RCC 7860 (cell line): Measurements from ENCODE around the gene TPRN.

Source experiments
- DNase-seq: peaks from one replicate; pipeline ENCODE4 v3.0.0-alpha.2; 2015; ENCODE audit warnings: low spot score
- FAIRE-seq: peaks from 2 replicates; lab custom pipeline; 2012; peaks lifted over from hg19 to GRCh38; lab: Jason Lieb, UNC

TPRN gene

DNA sequence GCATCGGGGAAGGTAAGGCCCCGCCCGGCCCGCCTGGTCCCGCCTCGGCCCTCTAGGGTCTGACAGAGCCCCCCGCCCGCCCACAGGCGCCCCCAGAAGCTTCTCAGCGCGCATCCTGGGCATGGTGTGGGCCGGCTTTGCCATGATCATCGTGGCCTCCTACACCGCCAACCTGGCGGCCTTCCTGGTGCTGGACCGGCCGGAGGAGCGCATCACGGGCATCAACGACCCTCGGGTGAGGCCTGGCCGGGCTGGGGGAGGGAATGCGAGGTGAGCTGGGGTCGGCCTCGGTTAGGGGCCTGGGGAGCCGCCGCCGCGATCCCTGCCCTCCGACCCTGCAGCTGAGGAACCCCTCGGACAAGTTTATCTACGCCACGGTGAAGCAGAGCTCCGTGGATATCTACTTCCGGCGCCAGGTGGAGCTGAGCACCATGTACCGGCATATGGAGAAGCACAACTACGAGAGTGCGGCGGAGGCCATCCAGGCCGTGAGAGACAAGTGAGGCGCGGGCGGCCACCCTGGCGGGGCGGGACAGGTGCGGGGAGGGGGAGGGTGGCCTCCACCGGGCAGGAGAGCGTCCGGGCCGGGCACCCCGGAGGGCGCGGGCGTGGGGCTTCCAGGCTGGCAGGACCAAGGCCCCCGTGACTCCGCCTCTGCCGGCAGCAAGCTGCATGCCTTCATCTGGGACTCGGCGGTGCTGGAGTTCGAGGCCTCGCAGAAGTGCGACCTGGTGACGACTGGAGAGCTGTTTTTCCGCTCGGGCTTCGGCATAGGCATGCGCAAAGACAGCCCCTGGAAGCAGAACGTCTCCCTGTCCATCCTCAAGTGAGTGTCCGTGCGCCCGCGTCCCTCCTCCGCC, 37.8 kb downstream of the TPRN start:
- DNase-seq (no peak), FAIRE-seq (no peak)

DNA sequence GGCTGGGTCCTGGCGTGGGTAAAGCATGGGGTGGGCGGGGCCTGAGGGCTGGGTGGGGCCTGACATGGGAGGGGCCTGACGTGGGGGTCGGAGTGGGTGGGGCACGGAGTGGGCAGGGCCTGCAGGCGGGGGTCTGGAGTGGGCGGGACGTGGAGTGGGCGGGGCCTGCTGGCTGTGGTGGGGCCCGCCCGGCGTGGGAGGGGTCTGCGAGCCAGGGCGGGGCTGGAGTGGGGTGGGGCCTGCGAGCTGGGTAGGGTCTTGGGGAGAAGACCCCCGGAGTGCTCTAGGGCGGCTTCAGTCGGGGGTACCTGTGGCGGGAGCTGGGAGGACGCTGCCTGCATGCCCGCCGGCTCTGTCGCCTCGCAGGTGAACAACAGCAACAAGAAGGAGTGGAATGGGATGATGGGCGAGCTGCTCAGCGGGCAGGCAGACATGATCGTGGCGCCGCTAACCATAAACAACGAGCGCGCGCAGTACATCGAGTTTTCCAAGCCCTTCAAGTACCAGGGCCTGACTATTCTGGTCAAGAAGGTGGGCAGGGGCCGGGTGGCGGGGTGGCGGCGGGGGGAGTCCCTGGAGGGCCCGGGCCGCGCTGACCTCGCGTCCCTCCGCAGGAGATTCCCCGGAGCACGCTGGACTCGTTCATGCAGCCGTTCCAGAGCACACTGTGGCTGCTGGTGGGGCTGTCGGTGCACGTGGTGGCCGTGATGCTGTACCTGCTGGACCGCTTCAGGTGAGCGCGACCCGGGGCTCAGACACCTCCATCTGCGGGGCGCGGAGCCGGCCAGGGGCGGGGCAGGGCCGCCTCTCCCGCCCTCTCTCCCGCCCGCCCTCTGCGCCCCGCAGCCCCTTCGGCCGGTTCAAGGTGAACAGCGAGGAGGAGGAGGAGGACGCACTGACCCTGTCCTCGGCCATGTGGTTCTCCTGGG, 38.7 kb downstream of the TPRN start:
- FAIRE-seq = no peak
- DNase-seq = no peak

DNA sequence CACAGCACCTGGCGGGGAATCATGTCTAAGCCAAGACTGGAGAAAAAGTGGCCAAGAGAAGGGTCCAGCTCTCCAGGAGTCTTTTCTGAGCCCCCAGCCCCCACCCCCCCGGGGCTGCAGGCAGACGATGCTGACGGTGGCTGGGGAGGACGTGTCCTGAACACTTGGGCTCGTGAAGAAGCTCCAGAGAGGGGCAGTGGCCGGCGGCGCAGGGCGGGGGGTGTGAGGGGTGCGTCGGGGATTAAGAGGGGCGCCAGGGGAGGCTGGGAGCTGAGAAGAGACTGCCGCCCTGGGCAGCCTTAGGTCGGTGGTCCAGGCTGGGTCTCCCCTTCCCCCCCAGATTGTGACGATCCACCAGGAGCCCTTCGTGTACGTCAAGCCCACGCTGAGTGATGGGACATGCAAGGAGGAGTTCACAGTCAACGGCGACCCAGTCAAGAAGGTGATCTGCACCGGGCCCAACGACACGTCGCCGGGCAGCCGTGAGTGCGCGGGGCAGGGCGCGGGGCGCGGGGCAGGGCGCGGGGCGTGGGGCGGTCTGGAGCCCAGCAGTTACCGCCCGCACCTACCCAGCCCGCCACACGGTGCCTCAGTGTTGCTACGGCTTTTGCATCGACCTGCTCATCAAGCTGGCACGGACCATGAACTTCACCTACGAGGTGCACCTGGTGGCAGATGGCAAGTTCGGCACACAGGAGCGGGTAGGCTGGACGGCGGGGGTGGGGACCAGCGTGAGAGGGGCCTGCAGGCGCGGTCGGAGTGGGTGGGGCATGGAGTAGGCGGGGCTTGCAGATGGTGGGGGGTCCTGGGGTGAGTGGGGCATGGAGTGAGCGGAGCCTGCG, 39.6 kb downstream of the TPRN start:
- DNase-seq = no peak
- no peak for FAIRE-seq

DNA sequence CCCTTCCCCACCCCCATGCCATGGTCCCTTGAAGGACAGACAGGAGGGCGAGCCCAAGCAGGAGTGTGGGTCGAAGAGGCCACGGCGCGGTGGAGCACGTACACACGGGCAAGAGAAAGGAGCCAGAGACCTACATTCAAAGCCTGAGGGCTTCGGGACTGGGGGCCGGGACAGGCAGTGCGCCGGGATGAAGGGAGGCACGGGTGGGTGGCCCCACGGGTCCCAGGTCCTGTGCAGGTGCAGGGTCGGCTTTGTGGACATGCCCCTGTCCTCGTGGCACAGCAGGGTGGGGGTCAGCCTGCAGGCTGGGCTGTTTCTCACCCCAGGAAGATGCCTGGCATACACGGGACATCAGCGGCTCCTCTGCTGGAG, 40.5 kb downstream of the TPRN start:
- FAIRE-seq = no peak
- no peak for DNase-seq

DNA sequence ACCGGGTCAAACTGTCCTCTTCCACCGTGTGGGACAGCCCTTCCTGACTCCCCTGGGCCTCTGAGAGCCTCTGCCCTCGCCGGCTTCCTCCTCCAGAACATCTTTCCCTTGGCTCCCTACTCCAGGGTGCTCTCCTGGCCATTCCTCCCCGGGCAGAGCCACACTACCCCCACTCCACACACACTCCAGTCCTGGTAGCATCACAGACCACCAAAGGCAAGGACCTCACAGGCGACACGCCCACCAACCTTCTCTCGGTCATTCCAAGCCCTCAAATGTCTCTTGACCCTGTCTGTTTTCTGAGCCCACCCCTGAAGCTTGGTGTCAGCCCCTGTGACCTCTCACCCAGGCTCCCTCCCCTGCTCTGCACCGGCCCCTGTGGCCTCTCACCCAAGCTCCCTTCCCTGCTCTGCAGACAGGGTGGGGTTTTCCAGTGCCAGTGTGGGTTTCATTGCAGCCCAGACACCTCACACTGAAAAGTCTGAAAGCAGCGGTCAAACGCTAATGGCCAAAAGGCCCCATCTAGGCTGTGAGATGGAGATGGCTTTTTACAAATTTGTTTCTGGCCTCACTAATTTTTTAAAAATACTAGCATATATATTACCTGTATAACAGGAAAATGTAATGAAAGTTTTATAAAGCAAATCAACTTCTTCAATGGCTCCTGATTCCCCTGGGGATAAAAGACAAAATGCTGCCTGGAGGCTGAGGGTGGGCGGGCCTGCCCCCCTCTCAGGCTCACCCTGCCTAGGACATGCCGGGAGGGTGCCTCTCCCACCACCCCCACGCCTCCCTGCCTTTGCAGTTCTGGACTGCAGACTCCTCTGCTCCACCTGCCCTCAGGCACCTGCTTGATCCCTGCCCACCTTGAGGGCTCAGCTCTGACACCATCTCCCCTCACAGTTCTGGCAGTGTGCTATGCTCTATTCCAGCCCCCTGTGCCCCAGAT, 41.2 kb downstream of the TPRN start:
- DNase-seq (no peak), FAIRE-seq (no peak)

DNA sequence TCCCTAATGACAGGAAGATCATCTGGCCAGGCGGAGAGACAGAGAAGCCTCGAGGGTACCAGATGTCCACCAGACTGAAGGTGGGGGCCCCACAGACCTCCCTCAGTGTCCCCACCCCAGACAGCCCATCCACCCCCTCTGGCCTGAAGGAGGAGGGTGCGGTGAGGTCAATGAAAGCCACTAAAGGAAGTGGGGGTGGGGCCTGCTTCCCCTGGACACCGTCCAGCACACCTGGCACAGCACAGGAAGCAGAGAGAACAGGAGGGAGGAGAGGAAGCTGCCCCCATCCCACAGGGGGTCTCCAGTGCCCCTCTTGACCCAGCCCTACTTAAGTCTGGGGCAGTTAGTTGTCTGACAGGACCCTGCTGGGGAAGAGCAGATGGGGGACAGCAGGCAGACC, 41.9 kb downstream of the TPRN start:
- DNase-seq = no peak

DNA sequence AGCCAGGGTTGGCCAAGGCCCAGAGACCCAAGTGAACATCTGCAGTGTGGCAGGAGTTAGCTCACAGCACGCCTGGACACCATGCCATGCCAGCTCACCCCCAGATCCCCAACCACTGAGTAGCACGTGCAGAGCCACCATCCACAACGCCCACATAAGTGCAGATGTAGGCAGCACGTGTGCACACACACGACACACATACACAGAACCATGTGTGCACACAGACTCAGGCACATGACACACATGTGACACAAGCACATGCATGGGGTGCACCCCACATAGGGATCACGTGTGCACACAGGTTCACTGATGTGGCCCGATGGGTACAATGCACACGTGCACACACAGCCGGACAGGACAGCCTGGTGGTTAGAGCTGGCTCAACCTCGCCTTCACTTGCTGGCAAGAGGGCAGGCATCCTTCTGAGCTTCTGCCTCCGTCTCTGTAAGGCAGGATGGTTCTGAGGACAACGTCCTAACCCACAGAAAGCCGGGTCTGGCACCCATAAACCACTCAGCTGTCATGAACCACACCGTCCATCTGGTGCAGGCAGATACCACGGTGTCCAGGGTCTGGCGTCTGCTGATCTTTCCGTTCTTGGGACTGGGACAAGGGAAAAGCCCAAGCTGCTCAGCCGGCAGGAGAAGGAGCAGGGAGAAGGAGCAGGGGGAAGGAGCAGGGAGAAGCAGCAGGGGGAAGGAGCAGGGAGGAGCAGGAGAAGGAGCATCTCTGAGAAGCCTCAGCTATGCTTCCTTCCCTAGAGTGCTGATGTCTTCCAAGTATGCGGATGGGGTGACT, 42.7 kb downstream of the TPRN start:
- DNase-seq (no peak), FAIRE-seq (no peak)

More for the DNA sequence above, 41.9 kb downstream of the TPRN start:
- no peak for FAIRE-seq

DNA sequence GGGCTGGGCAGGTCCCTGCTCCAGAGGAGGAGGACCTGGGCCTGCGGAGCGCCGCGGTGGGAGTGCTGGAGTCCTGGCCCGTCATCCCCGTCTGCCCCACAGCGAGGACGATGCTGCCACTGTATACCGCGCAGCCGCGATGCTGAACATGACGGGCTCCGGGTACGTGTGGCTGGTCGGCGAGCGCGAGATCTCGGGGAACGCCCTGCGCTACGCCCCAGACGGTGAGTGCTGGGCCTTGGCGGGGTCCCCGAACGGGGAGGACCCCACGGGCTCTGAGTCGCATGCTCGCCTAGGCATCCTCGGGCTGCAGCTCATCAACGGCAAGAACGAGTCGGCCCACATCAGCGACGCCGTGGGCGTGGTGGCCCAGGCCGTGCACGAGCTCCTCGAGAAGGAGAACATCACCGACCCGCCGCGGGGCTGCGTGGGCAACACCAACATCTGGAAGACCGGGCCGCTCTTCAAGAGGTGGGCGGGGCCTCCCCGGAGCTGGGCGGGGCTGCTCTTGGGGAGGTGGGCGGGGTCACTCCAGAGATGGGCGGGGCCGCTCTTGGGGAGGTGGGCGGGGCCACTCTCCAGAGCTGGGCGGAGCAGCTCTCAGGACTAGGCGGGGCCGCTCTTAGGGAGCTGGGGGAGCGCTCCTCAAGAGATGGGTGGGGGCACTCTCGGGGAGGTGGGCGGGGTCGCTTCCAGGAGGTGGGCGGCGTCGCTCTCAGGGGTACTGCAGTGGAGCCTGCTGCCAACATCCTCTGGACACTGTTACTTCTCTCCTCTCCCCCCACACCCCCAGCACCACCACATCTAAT, 43.8 kb downstream of the TPRN start:
- DNase-seq (no peak), FAIRE-seq (no peak)

DNA sequence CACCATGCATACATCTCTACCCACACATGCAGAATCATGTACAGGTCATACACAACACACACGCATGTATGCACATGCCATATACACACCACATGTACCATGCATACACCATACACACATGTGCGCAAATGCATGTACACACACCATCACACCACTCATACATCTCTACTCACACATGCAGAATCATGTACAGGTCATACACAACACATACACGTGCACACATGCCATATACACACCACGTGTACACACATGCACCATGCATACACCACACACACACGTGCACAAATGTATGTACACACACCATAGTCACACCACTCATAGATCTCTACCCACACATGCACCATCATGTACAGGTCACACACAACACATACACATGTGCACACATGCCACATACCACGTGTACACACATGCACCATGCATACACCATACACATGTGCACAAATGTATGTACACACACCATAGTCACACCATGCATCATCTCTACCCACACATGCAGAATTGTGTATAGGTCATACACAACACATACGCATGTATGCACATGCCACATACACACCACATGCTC, 47.6 kb downstream of the TPRN start:
- DNase-seq = no peak
- no peak for FAIRE-seq

DNA sequence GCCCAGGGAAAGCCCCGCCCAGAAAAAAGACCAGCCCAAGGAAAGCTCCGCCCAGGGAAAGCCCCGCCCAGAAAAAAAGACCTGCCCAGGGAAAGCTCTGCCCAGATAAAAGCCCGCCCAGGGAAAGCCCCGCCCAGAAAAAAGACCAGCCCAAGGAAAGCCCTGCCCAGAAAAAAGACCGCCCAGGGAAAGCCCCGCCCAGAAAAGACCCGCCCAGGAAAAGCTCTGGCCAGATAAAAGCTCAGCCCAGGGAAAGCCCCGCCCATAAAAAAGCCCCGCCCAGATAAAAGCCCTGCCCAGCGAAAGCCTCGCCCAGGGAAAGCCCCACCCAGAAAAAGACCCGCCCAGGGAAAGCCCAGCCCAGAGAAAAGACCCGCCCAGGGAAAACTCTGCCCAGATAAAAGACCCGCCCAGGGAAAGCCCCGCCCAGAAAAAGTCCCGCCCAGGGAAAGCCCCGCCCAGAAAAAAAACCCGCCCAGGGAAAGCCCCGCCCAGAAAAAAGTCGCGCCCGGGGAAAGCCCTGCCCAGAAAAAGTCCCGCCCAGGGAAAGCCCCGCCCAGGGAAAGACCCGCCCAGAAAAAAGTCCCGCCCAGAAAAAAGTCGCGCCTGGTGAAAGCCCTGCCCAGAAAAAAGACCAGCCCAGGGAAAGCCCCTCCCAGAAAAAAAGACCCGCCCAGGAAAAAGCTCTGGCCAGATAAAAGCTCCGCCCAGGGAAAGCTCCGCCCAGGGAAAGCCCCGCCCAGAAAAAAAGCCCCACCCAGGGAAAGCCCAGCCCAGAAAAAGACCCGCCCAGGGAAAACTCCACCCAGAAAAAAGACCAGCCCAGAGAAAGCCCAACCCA, 49.7 kb downstream of the TPRN start:
- DNase-seq = peak; percentile 55
- FAIRE-seq = no peak

DNA sequence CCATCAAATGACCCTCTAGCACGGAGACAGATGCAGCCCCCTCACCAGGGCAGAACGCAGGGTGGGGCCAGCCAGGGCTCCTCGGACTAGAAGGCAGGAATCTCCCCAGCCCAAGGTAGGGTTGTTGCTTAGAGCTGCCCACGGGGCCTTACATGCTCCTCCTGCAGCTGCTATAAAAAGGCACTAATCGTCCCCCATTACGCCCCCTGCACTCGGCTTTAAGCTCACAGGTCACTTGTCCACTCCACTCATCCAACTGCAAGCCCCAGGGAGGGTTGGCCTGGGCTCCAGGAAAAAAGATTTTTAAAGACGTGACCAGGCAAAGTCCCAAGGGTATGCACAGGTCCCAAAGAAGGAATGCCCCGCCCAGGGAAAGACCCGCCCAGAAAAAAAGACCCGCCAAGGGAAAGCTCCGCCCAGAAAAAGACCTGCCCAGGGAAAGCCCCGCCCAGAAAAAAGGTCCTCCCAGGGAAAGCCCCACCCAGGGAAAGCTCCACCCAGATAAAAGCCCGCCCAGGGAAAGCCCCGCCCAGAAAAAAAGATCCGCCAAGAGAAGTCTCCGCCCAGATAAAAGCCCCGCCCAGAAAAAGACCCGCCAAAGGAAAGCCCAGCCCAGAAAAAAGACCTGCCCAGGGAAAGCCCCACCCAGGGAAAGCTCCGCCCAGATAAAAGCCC, 50.5 kb downstream of the TPRN start:
- FAIRE-seq (no peak), DNase-seq (no peak)

DNA sequence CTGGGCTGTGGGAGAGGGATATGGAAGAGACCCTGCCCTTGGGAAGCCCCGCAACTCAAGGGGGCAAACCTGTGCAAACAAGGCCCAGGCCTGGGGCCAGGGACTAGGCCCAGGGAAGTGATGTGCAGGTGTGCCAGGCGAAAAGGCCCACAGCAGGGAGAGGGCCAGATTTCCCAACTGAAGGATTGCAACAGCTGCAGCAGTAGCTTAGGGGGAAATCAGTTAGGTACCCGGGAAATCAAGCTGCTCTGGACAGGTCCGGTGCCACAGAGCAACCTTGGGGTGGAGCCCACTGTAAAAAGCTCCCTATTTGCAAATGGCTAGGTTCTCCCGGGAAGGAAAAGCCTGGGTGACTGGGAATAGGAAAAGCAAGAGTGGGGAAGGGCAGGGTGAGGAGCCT, 51.2 kb downstream of the TPRN start:
- no peak for FAIRE-seq
- DNase-seq = no peak

DNA sequence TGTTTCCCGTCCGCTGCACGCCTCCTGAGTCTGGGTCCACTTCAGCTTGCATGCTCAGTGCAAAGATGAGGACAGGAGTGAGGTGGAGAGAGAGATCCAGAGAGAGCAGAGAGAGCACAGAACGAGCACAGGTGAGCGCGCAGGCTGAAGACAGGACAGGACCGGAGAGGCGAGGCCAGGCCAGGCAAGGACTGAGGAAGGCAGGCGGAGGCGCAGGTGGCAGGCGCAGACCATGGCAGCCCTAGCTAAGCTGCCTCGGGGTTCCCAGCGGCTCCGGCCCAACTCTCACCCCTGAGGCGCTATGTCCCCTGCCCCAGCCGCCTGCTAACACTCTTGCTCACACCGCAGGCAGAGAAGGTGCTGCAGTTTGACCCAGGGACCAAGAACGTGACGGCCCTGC, 51.9 kb downstream of the TPRN start:
- DNase-seq = no peak
- no peak for FAIRE-seq

DNA sequence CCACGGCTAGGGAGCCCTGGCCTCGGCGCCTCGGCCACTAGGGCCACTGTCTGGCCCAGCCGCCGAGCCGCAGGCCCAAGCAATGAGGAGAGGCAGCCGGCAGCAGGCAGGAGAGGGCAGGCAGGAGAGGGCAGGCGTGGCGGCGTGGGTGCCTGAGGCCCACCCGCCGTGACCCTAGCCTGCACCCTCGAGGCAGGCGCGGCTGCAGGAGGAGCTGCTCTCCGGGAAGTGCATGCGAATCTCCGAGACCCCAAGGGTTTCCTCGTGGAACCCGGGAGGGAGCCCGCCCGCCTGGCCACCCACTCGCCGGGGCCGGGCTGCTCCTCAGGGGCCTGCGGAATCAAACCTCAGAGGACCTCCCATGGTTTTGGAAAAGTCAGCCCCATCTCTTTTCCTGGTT, 52.3 kb downstream of the TPRN start:
- FAIRE-seq (no peak), DNase-seq (no peak)

DNA sequence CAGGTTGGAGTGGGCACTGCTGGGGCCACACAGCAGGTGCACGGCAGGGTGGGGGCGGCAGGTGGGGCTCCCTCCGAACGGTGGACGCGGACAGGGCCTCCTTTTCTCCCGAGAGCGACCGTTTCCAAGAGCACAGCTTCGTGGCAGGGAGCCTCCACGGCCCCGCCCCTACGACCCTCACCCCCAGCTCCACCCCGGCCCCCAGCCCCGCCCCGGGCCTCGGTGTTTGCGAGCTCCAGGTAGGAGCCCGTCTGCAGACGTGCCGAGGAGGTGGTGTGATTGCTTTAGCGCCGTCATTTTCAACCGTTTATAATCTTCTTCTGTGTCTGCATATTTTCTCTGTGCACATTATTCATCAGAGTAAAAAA, 52.8 kb downstream of the TPRN start:
- no peak for FAIRE-seq
- no peak for DNase-seq

DNA sequence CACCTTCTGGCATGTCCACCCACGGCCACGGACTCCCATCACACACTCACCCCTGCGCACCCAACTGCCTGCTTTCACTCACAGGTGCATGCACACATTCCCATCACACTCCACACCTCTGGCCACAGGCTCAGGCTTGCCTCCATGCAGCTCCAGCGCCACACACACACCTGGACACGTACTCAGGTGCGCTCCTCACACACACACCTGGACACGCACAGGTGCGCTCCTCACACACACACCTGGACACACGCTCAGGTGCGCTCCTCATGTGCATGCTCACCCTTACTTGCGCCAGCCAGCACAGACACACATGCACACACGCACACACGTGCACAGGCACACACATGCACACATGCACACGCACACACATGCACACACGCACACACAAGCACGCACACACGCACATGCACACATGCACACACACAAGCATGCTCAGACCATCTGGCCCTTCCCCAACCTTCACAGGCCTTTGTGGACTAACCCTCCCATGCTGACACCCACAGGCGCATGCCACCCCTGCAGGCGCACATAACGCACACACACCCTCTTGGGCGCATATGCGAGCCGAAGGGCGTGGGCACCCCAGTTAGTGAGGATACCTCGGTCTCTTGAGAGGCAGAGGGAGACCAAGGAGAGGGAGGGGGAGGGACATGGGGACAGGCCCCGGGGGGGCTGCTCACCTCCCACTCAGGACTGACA, 53.3 kb downstream of the TPRN start:
- DNase-seq (no peak), FAIRE-seq (no peak)
